Breast epithelium (tissue), 3 donors: ENCODE measurements around the gene MAP3K8.

ENCODE experiments used
- CTCF ChIP-seq, 3 donors: fragments of 450-650 bp; IDR thresholded peaks; one replicate each; pipeline ENCODE4 v1.5.1; 2016 to 2017; ENCODE audit warnings: antibody characterized with exemption in 3 of 3, mild to moderate bottlenecking in 3 of 3, moderate library complexity in 3 of 3
- POLR2A ChIP-seq: fragments of 450-650 bp; IDR thresholded peaks from one replicate; pipeline ENCODE4 v1.6.1; 2016; ENCODE audit warnings: antibody characterized with exemption, mild to moderate bottlenecking, moderate library complexity
- POLR2AphosphoS5 ChIP-seq, 3 donors: sonication (generic); formaldehyde crosslinking; IDR thresholded peaks; one replicate each; pipeline ENCODE4 v1.6.1; 2017; ENCODE audit warnings: antibody characterized with exemption in 3 of 3

- TF ChIP-seq CTCF (IDR thresholded peaks at IDR 0.05) = no peak
- TF ChIP-seq POLR2A = no peak
- no peak for TF ChIP-seq POLR2AphosphoS5 (IDR thresholded peaks at IDR 0.05)
Observed at GRCh38 chr10:30455816-30456215, 21.8 kb downstream of the MAP3K8 start.
